OCI-LY3 (cell line): ENCODE data around the gene SPIRE1.

Source experiments
- EZH2phosphoT487 ChIP-seq: fragments of 200-600 bp; shearing (Covaris generic); IDR thresholded peaks from 2 replicates; pipeline ENCODE4 v1.6.1; 2018; ENCODE audit warnings: antibody characterized with exemption, mixed run types, low read depth
- TF ChIP-seq, protein P1 (sequence below): fragments of 200-600, 300-600 bp; sonication (generic); IDR thresholded peaks from 2 replicates; pipeline ENCODE4 v1.5.1; 2014; ENCODE audit warnings: antibody characterized with exemption, low read length, low read depth

DNA sequence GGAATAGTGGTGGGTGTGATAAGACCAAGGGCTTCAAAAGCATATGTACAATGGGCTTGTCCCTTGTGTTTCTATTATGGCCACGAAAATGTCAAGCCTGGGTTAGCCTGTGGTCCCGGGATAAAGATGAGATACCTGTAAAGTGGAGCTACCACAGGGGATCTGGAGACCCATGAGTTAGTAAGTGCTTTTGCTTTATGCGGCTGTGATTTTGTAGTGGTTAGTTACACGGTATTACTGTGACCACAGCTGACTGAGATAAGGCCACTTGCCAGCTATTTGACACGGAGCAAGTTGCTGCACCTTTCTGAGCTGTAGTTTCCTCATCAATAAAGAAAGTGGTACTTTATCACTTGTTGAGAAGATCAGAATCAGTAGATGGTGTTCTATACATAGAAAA, 150.9 kb downstream of the SPIRE1 start:
- TF ChIP-seq, protein P1, sequence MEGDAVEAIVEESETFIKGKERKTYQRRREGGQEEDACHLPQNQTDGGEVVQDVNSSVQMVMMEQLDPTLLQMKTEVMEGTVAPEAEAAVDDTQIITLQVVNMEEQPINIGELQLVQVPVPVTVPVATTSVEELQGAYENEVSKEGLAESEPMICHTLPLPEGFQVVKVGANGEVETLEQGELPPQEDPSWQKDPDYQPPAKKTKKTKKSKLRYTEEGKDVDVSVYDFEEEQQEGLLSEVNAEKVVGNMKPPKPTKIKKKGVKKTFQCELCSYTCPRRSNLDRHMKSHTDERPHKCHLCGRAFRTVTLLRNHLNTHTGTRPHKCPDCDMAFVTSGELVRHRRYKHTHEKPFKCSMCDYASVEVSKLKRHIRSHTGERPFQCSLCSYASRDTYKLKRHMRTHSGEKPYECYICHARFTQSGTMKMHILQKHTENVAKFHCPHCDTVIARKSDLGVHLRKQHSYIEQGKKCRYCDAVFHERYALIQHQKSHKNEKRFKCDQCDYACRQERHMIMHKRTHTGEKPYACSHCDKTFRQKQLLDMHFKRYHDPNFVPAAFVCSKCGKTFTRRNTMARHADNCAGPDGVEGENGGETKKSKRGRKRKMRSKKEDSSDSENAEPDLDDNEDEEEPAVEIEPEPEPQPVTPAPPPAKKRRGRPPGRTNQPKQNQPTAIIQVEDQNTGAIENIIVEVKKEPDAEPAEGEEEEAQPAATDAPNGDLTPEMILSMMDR: no peak
- no peak for TF ChIP-seq EZH2phosphoT487
